Keratinocyte (primary cell): ENCODE measurements around the gene MNAT1.

Experiments
- EZH2 ChIP-seq: IDR thresholded peaks from one replicate; pipeline ENCODE4 v1.6.1; 2012; ENCODE audit warnings: inconsistent platforms, mild to moderate bottlenecking, low read length, moderate library complexity
- TF ChIP-seq, protein P1 (sequence below), 3 experiments: IDR thresholded peaks in 1 of 3; conservative IDR thresholded peaks in 1 of 3; optimal IDR thresholded peaks in 1 of 3; 2 replicates in 2 of 3; 3 replicates in 1 of 3; pipeline versions ENCODE3 to v1.5.1; 2011; ENCODE audit warnings: low read length in 3 of 3, mild to moderate bottlenecking in 3 of 3, moderate library complexity in 2 of 3, control low read depth in 1 of 3, inconsistent platforms in 1 of 3; ENCODE audit not compliant: insufficient read depth in 2 of 3; ENCODE audit errors: extremely low read depth in 1 of 3

DNA sequence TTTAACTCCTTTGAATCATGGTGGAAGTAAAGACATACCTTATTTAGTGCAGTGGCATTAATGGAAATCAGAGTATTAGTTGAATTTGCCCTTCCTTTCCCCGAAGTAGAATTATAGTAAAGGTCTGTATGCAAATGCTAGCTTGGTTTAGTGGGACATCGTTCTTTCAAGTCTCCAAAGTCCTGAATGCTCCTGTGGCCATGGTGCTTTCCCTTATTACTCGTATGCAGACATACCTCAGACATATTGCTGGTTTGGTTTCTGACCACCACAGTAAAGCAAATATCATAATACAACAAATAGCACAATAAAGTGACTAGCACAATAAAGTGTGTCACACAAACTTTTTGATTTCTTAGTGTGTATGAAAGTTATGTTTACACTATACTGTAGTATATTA, 52.3 kb downstream of the MNAT1 start:
- no peak for TF ChIP-seq EZH2
- TF ChIP-seq, protein P1, sequence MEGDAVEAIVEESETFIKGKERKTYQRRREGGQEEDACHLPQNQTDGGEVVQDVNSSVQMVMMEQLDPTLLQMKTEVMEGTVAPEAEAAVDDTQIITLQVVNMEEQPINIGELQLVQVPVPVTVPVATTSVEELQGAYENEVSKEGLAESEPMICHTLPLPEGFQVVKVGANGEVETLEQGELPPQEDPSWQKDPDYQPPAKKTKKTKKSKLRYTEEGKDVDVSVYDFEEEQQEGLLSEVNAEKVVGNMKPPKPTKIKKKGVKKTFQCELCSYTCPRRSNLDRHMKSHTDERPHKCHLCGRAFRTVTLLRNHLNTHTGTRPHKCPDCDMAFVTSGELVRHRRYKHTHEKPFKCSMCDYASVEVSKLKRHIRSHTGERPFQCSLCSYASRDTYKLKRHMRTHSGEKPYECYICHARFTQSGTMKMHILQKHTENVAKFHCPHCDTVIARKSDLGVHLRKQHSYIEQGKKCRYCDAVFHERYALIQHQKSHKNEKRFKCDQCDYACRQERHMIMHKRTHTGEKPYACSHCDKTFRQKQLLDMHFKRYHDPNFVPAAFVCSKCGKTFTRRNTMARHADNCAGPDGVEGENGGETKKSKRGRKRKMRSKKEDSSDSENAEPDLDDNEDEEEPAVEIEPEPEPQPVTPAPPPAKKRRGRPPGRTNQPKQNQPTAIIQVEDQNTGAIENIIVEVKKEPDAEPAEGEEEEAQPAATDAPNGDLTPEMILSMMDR (optimal IDR thresholded peaks at IDR 0.05 in 1 of 3, IDR thresholded peaks at IDR 0.05 in 1 of 3, conservative IDR thresholded peaks at IDR 0.05 in 1 of 3; ENCODE audit: extremely low read depth in 1 of 3, insufficient read depth in 2 of 3, low read length in 3 of 3) = no peak
